Hematopoietic multipotent progenitor cell treated with erythropoietin and hydrocortisone succinate and interleukin-3 and kit ligand, for 15 days (in vitro differentiated cells): ENCODE measurements around the gene PSD2.

Experiments used
- DNase-seq: peaks from one replicate; pipeline ENCODE4 v3.0.0-alpha.2; 2015; ENCODE audit warnings: low spot score

The PSD2 gene

DNA sequence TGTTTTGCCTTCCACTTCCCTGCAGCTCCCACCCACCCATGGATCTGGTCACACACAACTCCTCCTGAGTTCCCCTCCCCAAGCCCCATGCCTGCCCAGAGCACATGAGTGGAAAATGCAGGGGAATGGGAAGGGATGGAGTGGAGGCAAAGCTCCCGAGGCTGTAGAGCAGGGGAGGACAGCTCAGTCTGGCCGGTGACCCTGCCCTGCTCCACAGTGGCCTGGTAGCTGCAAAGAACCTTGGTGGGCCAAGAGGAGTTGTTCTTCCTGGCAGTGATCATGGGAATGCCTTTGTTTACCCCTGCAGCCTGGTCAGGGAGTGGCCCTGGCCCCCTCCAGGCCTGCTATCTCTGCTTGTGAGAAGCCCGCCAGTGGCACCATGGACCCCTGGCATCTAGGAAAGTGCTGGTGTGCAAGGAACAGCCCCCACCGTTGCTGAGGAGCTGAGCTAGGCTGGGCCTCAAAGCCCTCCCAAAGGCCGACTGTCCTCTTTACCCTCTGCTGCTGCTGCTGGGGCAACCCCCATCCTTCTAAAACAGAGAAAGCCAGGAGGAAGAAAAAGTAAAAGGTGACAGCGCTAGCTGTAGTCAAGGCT, 60.4 kb downstream of the PSD2 start:
- DNase-seq, result no peak

DNA sequence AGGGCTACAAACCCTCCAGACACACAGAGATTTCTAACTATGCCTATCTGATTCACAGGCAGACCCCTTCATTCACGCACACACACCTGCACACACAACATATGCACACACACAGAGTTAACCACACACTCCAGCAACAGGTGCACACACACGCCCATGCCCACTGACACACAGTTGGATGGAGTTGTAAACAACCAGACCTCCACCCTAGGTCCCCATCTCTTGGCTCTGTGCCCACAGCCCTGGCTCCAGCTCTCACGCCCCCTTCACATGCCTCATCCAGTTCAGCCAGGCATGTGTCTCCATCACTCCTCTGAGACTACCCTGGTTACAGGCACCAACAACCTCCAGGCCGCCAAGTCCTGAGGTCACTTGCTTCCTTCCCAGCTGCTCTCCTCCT, 61.1 kb downstream of the PSD2 start:
- no peak for DNase-seq

DNA sequence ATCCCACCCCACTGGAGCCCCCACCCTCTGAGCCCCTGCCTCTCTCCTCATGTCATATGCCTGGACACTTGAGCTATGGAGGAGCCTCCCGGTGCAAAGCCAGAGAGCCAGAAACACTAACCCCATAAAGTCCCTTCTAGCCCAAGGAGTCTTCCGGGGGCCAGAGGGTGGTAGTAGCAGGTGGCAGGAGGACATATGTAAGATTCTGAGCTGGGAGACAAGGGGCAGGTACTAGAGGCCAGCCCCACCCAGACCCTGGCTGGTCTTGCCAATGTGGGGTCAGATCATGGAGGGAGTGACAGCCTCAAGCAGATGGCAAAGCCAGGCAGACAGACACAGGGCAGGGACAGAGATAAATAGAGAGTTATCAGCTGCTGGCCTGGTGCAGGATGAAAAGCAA, 63.4 kb downstream of the PSD2 start:
- DNase-seq, result no peak

DNA sequence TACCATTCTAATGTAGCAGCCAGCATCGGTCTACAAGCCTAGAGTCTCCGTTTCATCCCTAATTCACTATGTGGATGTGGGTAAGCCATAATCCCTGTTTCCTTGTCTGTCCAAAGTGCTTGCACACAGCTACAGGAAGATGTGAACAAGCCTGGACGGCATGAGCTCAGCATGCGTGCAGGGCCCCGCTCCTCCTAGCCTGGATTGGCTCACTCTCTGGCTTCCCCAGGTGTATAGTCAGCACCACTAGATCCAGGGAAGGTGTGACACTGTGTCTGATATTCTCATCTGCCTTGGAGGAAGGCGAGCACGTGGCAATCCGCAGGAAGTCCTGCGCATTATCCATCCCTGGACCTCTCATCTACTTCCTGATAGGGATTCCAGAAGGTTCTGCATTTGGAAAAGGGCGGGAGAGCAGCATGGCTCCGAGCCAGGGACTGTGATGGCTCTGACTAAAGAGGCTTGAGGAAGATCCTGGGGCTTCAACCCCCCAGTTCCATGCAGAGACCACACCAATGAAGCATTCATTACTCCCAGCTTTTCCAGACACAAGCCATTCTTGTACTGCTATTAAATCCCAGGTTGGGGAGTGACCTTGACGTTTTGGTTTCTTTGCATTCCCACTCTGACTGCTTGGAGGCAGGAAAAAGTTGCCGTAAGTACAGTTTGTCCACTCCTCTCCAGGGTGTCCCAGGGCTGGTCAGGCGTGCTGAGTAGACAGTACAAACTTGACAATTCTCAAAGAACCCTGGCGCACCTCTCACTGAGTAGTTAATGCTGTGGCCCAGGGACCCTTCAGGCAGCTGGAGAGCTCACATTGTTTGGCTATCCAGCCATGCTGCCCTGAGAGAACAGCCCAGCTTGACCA, 65.6 kb downstream of the PSD2 start:
- DNase-seq, result no peak

DNA sequence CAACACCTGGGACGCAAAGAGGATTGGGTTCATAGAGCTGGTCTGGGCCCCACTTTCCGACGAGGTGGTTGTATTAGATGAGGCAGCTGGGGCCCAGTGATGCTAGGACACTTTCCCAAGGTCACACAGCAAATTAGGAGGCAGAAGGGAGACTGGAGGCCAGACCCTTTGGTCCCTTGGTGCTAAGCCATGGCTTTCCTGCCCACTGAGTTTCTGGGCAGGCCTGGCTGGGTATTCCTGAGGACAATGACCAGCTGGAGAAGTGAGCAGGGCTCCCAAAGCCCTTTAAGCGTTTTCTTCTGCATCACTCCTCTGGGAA, 66.2 kb downstream of the PSD2 start:
- DNase-seq, result no peak

DNA sequence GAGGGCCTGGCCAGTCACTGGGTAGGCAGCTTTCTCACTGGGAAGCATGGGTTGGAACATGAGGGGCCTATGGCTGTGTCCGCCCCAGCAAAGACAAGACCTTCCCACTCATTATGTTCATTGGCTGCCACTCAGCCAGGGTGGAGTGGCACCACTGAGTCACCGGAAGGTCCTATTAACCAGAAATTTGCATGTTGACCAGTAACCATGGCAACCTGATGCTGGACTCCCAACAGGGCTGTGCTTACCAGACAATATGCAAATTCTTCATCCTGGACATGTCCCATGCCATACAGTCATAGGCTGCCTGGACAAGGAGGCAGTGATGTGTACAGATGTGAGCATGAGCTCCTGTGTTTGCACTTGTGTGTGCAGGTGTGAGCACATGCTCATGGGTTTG, 66.7 kb downstream of the PSD2 start:
- no peak for DNase-seq

DNA sequence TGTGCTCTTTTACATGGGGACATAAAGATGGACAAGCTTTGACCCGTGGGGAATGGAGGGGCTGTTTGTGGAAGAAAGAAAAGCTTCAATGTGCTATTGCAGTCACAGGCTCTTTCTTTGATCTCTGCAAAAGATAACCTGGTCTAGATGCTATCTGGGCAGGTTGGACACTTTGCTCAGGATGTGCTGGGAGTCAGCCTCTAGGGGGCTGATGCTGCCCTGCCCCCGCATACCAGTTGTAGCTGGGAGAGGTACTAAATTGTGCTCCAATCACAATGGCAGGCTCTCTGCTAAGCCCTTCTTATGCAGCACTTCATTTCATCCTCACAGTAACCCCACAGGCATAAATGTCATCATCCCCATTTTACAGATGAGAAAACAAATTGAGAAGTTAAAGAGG, 67.2 kb downstream of the PSD2 start:
- DNase-seq, result no peak

DNA sequence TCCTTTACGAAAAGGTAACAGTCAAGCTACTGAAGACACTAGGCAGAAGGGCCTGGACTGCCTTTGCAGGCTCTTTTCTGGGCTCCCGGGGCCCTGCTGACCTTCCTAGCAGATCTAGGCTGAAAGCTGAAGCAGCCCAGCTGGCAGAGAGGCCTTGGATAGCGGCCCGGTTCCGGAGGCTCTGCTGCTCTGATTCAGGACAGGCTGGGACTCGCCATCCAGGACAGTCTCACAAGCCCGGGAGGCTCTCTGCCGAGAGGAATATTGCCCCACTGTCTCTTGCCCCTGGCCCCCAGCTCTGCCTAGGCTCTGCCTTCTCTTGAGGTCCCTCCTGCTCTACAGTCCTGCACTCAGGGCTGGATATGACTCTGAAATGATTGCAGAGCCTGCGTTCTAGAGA, 67.8 kb downstream of the PSD2 start:
- DNase-seq, result no peak

DNA sequence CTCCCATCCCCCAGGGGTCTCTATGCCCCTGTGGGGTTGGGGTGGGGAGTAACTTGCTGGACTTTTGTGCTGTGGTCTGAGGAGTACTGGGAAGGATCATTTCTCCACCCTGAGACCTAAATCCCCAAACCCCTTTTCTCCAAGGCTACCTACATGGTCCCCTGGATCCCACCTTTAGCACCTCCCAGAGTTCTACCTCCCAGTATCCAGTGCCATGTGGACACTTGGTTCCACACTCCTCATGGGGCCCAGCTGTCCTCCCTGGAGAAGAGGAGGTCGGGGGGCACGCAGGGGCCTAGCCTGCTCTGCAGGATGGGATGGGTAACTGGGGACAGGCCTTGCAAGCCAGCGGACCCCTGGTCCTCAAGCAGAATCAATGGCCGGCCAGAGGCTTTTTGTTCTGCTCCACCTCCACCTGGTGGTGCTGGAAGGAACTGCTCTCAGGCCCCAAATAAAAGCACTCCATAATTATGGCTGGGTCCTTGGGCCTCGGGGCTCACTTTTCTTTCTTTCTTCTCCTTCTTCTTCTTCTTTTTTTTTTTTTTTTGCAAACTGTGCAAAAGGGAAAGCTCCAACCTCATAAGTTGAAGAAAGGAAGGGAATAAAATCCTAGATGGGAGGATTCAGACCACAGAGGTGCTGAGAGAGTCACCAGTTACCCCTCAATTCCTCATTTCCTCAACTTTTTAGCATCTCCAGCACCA, 68.4 kb downstream of the PSD2 start:
- DNase-seq, result peak; percentile 32

DNA sequence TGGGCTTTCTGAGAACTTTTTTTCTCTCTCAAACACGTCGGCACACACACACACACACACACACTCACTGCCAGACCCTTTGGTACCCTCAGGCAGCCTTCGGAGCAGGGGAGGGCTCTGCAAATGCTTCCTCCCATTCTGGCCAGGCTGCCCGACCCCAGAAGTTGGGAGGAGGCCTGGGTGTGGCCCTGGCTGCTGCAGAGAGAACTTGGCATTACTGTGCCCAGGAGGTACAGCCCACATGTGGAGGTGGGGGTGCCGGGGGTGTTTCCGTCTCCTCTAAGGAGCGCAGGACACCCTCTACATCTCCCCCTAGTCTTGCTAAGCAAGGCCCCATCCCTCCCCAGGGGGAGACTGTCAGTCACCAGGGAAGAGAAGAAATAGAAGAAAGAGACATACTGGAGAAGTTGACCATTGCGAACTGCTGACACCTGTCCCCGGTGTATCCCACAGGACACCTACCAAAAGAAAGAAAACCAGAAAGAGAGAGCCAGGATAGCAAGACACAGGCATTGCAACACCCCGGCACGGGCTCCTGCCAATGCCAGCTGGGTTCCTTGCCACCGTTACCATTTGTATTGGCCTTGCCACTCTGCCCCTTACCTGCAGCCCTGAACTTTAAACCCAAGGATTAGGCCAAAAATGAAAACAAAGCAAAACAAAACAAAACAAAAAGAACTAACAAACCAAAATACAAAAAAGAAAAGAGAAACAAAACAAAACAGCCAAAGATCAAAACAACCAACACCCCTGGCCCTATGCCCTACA, 69.3 kb downstream of the PSD2 start:
- DNase-seq, result no peak

DNA sequence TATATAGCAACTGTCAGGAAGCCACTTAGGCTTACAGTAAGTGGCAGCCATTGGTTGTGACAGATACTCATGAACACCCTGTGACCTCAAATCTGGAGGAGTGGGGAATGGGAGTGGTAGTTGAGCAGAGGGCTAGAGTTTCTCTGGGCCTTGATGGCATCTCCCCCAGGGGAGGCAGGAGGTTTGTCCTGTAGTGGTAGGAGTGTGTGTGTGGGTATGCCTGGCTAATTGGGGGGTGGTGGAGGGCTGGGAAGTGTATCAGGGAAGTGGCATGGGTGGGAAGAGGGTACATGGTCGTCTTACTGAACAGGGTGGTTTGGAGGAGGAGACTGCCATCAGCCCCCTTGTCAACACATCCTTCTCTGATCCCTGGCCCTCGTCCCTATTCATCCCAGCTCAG, 71.5 kb downstream of the PSD2 start:
- DNase-seq, result no peak

DNA sequence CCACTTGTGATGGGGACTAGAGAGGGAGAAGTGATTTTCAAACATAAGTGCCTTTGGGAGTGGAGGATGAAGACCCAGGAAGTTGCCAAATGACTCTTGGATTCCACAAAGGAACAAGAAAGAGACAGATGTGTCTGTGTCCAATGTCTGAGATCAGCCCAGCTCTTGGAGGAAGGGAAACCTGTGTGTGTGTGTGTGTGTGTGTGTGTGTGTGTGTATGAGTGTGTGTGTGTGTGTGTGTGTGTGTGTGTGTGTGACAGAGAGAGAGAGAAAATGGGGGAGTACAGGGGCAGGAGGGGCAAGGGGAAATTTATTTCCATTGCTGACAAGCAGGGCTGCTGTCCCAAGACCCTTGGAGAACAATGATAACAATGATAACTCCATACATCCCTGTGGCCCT, 72.0 kb downstream of the PSD2 start:
- no peak for DNase-seq

DNA sequence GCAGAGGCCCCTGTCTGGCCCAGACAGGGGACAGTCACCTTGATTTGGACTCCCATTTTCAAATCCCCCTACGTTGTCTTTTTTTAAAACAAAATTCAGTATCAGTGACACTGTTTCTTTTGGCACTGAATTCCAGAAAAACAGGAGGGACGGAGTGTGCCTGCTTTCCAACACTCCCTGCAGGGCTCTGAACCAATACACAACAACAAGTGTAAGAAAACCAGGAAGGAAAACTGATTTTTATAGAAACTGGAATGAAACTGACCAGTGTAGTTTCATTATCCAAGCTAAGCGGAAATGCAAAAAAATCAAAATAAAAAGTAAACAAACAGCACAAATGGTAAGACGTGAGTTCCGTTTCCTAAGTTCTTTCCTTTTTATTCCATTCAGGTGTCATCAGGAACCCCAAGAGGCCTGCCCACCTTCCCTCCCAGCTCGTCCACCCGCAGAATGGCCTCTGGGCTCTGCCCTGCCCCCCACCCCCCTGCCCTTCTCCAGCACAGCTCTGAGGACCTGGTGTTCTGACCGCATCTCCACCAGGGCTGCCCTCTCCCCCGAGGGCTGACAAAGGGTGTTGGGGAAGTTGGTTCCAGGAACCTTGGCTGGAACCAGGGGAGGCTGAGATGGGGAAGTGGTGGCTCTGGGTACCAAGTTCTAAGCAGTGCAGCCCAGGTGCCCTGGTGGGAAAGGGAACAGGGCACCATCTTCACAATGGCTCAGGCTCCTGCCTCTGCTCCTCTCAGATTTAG, 73.6 kb downstream of the PSD2 start:
- no peak for DNase-seq

DNA sequence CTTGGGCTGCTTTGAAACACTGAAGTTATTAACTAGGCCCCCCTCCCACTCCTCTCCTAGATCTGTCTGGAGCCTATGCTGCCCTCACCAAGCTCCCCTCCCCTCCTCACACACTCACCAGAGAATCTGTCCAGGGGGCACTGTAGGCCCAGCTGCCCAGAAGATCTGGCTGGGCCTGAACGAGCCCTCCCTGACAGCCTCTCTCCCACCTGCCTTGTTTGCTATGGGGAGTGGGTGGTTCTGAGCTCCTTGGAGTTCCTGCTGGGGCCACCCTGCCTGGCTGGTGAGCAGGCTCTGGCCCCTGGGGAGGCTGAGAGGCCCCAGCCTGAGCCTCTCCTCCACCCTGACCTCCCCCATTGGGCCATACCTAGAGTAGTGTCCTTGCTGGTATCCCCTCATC, 75.1 kb downstream of the PSD2 start:
- DNase-seq, result no peak

DNA sequence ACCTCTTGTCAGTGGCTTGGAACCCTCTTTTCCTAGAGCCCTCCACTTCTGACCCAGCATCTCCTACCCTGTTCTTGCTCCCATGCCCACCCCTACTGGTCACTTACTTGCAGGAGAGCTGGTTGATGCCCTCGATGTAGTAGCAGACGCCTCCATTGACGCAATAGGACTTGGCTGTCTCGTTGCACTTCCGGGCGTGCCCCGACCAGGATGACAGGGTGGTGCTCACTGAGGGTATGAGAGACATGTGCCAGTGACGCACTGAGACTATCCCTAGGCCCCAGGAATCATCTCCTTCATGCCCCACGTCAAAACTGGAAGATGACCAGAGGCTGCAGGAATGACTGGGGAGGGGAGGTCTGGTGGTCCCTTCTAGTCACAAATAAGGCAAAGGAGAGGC, 76.0 kb downstream of the PSD2 start:
- DNase-seq, result no peak

DNA sequence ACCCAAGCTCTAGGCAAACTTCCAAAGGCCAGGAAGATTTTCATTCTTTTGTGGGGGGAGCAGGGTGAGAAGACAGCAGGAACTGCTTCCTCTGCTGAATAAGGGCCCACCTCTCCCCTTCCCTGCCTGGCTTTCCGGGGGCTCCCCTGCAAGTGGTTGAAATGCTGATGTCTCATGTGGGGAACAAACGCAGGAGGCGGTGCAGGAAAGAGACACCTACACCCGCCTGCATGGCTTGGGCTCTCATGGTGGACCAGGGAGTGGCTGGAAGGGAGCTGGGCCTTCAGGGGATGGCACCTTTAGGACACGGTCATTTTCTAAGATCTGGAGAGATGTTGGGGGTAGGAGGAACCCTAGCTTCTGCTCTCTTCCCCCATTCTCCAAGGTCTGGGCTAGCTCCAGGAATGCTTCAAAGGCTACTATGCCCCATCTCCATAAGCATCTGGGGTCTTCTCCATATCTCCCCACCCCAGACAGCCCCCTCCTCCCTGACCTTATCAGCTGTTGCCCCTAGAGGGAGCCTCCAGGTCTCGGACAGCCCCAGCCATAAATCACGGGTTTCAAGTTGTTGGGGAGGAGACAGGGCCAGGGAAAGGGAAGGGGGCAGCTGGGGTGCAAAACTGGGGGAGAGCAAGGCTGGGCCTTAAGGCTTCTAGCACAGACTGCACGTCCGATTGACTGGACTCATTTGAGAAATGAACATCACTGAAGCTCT, 76.6 kb downstream of the PSD2 start:
- DNase-seq, result no peak

DNA sequence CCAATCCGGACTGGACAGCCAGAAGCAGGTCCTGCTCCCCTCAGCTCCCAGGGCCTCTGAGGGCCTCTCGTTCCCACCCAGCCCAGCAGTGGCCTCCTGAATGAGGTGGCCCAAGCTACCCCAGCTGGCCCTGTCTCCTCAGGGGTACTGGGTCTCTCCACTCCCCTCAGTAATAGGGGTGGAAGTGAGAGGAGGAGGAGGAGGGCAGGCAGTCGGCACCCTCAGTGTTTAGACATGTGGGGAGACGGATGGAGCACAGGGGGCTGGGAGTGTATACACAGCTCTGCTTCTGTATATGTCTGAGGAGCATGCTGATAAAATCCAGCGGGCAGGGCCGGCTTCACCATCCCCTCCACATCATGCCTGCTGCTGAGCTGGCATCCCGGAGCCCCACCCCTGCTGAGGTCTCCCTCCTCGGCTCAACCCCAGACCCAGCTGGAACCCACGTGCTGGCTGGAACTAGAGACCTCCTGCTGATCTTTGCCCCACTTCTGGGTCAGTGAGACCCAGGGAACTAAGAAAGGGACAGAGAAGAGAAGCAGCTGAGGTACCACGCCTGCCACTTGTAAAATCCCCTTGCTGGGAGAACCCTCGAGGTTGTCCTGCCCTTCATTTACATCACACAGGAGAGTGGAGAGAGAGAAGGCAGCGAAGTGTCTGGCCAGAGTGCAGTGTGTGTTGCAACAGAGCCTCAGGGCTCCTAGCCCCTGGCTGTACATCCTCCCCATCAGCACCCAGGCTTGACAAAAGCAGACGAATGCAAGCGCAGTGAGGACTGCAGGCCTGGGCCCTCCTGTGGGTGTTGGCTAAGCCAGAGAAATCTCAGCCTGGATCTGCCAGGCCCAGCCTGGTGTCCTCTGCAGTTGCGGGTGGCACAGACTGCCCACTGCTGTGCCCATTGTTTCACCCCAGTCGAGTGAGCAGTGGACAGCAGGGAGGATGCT, 77.5 kb downstream of the PSD2 start:
- no peak for DNase-seq

DNA sequence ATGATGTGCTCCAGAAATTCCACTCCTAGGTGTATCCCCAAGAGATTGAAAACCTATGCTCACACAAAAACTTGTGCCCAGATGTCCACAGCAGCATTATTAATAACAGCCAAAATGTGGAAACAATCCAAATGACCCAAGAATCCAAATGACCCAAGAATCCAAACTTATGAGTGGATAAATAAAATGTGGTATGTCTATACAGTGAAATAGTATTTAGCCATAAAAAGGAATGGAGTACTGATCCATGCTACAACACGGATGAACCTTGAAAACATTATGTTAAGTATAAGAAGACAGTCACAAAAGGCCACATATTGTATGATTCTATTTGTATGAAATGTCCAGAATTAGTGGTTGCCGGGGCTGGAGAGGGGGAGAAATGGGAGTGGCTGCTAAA, 80.3 kb downstream of the PSD2 start:
- no peak for DNase-seq

DNA sequence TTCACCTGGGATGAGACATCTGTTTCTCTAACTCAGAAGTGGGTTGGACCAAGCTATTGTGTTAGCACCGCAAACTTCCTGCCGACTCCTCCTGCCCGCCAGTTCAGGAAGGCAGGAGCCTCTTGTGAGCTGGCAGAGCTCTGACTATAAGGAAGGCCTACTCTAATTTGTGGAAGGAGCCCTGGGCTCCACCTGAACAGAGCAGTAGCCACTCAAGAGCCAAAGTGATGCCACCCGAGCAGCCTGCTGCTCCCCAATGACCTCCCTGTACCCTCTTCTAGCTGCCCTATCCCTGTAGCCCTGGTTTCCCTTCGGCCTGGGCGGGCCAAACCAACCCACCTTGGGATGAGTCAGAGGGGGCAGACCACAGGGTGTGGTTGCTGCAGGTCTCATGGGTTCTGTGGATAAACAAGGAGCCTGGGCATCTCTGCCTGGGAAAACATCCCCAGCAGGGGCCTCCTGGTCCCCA, 81.6 kb downstream of the PSD2 start:
- DNase-seq, result no peak

DNA sequence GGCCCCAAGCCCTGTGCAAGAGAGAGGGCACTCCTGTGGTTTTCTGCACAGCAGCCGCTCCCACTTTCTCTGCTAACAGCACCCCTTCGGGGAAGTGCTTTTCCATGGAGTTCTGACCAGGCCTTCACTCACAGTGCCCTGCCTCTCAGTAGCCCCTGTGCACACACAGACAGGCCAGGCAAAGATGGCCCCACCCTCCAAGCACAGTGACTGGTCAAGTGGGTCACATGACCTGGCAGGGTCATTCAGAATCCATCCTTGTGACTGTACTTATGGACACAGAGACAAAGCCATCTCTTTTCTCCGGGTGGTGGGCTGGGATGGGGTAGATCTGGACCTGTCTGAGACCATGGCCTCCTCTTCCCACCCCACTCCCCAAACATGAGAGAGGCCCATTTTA, 82.5 kb downstream of the PSD2 start:
- no peak for DNase-seq
